Thyroid gland (tissue), 4 donors: ENCODE data around the gene DCAF12. TPM values are rescaled to one million over a fixed set of nuclear protein-coding genes. Genes with fewer than 3 reads are reported as not detected.

ENCODE experiments used
- DNase-seq, 2 donors: peaks; one replicate each; pipeline ENCODE4 v3.0.0-alpha.2; 2019
- H3K27ac ChIP-seq, 3 donors: fragments of 200-600 bp; sonication (generic); 1 replicate in 2 of 3; 2 replicates in 1 of 3; pipeline ENCODE4 v1.5.1; 2016 to 2019; ENCODE audit warnings: mild to moderate bottlenecking in 1 of 3, moderate library complexity in 1 of 3
- H3K27me3 ChIP-seq: fragments of 200-600 bp; sonication (generic); one replicate; pipeline ENCODE4 v1.5.1; 2019
- H3K36me3 ChIP-seq, 2 donors: fragments of 200-600 bp; sonication (generic); one replicate each; pipeline ENCODE4 v1.5.1; 2016 to 2019
- H3K4me1 ChIP-seq, 2 donors: fragments of 200-600 bp; sonication (generic); one replicate each; pipeline ENCODE4 v1.5.1; 2017 to 2019
- H3K4me3 ChIP-seq, 3 donors: fragments of 200-600 bp; sonication (generic); replicated peaks in 1 of 3; 1 replicate in 2 of 3; 2 replicates in 1 of 3; pipeline ENCODE4 v1.5.1; 2016; ENCODE audit warnings: mild to moderate bottlenecking in 1 of 3
- H3K9me3 ChIP-seq: fragments of 200-600 bp; sonication (generic); one replicate; pipeline ENCODE4 v1.5.1; 2017
- POLR2A ChIP-seq, 2 donors: fragments of 450-650 bp; IDR thresholded peaks; one replicate each; pipeline ENCODE4 v1.6.1; 2017; ENCODE audit warnings: antibody characterized with exemption in 2 of 2, mild to moderate bottlenecking in 2 of 2, moderate library complexity in 1 of 2
- WGBS, 2 donors: methylation state at CpG; one replicate each; pipeline ENCODE4 v1.1.5; 2017; 5-methylcytosine and 5-hydroxymethylcytosine counted together
- intact Hi-C: fragments of 100-400 bp; cut with DNase I; formaldehyde crosslinking; loops from one replicate; pipeline ENCODE4 v1.15.1; 2023
- total RNA-seq, 4 donors: library from RNA; depleted of rRNA; stranded (reverse); fragments of >200 nt; gene quantifications; one replicate each; pipeline ENCODE4 v1.2.3, GENCODE V29; 2016
- TF ChIP-seq, protein P1 (sequence below), 6 experiments: fragments of 200-600 bp in 3 of 6; fragments of 450-650 bp in 3 of 6; sonication (generic) in 3 of 6; IDR thresholded peaks; one replicate each; pipeline ENCODE4 v1.5.1; 2016 to 2019; ENCODE audit warnings: antibody characterized with exemption in 6 of 6, mild to moderate bottlenecking in 2 of 6, inconsistent platforms in 1 of 6, moderate library complexity in 1 of 6

The DCAF12 gene
- total RNA-seq, 4 donors from 2014 or later: 28.1 to 32.5 (median 31.6) TPM

DNA sequence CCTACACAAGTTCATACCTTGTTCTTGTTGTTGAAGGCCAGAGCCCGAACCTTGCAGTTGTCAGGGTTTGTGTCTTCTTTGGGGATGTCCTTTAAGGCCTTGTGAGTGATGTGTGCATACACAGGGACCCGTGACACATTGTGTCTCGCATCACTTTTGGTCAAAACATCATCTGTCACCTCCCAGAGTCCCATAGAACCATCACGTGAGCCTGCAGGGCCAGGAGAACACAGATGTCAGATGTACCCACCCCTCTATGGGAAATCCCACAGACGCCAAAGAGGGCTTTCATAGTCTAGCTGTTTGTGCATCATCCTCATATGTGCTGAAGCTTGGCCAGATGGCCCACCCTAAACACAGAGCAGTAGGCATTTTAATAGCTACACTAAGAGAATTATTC lies 28.2 kb downstream of the DCAF12 start:
- 94 to 96% methylated on average over 5 of the region's 5 CpGs for WGBS, 2 donors
- intact Hi-C loops: no loop called here
- H3K36me3 ChIP-seq: peaks cover 50 to 64% of the 10 kb centered on the region in 2 donors

DNA sequence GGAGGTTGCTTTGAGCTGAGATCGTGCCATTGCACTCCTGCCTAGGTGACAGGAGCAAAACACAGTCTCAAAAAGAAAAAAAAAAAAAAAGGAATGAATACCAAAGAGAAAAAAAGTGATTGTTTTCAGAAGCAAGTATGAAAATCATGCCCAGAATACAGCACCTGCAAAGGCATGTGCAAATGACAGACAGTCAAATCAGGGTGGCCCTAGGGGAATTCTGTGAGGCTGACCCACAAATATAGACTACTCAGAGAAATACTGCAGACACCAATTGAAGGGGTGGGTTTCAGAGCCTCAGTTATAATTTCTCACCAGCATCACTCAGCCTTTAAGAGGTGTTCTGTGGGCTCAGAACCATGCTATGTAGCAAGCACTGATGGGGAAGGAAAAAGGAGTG lies 28.6 kb downstream of the DCAF12 start:
- Histone ChIP-seq H3K27me3 (no peaks in the 10 kb centered on the region), H3K36me3 (peaks cover 50 to 64% of the 10 kb centered on the region in 2 donors), H3K27ac (no peak overlapping the region), H3K9me3 (no peaks in the 10 kb centered on the region), H3K4me1 (peaks cover 5 to 13% of the 10 kb centered on the region in 2 donors), H3K4me3 (no peak overlapping the region)
- intact Hi-C loops: no loop called here
- TF ChIP-seq, protein P1, sequence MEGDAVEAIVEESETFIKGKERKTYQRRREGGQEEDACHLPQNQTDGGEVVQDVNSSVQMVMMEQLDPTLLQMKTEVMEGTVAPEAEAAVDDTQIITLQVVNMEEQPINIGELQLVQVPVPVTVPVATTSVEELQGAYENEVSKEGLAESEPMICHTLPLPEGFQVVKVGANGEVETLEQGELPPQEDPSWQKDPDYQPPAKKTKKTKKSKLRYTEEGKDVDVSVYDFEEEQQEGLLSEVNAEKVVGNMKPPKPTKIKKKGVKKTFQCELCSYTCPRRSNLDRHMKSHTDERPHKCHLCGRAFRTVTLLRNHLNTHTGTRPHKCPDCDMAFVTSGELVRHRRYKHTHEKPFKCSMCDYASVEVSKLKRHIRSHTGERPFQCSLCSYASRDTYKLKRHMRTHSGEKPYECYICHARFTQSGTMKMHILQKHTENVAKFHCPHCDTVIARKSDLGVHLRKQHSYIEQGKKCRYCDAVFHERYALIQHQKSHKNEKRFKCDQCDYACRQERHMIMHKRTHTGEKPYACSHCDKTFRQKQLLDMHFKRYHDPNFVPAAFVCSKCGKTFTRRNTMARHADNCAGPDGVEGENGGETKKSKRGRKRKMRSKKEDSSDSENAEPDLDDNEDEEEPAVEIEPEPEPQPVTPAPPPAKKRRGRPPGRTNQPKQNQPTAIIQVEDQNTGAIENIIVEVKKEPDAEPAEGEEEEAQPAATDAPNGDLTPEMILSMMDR (IDR thresholded peaks at IDR 0.05): no peak
- no peak for TF ChIP-seq POLR2A (IDR thresholded peaks at IDR 0.05)
- no peak for DNase-seq
- WGBS, 2 donors: 59 to 73% methylated on average over 1 of the region's 1 CpG

More for the DNA sequence above, 28.2 kb downstream of the DCAF12 start:
- H3K4me1 ChIP-seq: peaks cover 5 to 13% of the 10 kb centered on the region in 2 donors
- no peak for TF ChIP-seq POLR2A (IDR thresholded peaks at IDR 0.05)
- TF ChIP-seq, protein P1 (IDR thresholded peaks at IDR 0.05): no peak
- no peaks in the 10 kb centered on the region for H3K9me3 ChIP-seq
- DNase-seq: no peak
- no peak overlapping the region for H3K4me3 ChIP-seq
- no peaks in the 10 kb centered on the region for H3K27me3 ChIP-seq
- H3K27ac ChIP-seq: no peak overlapping the region

DNA sequence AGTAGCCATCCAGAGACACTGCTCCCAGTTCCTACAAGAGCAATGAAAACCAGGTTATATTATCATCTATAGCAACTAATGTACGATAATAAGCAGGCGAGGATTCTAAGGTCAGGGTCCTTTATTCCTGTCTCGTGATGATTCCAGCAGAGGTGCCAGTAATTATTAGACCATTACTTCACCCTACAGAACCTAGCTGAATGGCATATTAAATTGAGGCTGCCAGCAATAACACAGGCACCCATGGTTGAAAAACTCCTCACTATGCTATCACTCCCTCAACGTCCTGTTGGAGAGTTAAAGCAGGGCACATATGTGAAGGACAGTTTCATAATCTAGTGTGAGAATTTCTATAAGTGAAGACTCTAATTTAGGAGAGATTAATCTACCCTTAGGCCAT lies 29.7 kb downstream of the DCAF12 start:
- intact Hi-C loops: no loop called here
- peak overlapping the region in 1 of 3 donors; percentile 51 for H3K27ac ChIP-seq

DNA sequence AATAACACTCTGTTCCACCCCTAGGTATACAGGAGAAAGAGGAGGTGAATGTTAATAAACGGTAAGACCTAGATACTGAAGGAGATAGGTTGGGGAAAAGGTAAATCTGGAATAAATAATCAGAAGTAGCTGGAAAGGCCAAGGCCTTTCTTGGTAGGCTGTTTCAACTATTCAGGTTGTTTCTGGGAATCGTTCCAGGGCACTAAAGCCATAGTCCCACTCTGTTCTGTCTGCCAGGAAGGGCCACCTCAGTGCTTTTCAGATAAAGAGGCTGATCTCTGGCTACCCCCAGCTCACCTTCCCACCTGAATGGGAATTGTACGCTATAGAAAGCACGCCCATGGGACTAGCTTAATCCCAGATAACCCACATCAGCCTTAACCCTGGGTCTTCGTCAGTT lies 32.9 kb downstream of the DCAF12 start:
- DNase-seq: peak; percentile 26 to 47
- TF ChIP-seq, protein P1 (IDR thresholded peaks at IDR 0.05): no peak
- TF ChIP-seq POLR2A (IDR thresholded peaks at IDR 0.05): no peak
- no peak overlapping the region for H3K4me3 ChIP-seq
- peaks cover 5 to 13% of the 10 kb centered on the region in 2 donors for H3K4me1 ChIP-seq
- no peaks in the 10 kb centered on the region for H3K9me3 ChIP-seq
- no peaks in the 10 kb centered on the region for H3K27me3 ChIP-seq
- intact Hi-C loops: no loop called here
- H3K36me3 ChIP-seq: peaks cover 46 to 74% of the 10 kb centered on the region in 2 donors
- 69 to 85% methylated on average over 5 of the region's 5 CpGs for WGBS, 2 donors
- H3K27ac ChIP-seq: peak overlapping the region in 1 of 3 donors; percentile 71

More for the DNA sequence above, 29.7 kb downstream of the DCAF12 start:
- DNase-seq: no peak
- H3K27me3 ChIP-seq: no peaks in the 10 kb centered on the region
- WGBS, 2 donors: 74 to 89% methylated on average over 4 of the region's 4 CpGs
- peaks cover 39 to 63% of the 10 kb centered on the region in 2 donors for H3K36me3 ChIP-seq
- H3K4me1 ChIP-seq: peaks cover 5 to 13% of the 10 kb centered on the region in 2 donors
- no peaks in the 10 kb centered on the region for H3K9me3 ChIP-seq
- no peak for TF ChIP-seq POLR2A (IDR thresholded peaks at IDR 0.05)
- TF ChIP-seq, protein P1 (IDR thresholded peaks at IDR 0.05): no peak
- no peak overlapping the region for H3K4me3 ChIP-seq

DNA sequence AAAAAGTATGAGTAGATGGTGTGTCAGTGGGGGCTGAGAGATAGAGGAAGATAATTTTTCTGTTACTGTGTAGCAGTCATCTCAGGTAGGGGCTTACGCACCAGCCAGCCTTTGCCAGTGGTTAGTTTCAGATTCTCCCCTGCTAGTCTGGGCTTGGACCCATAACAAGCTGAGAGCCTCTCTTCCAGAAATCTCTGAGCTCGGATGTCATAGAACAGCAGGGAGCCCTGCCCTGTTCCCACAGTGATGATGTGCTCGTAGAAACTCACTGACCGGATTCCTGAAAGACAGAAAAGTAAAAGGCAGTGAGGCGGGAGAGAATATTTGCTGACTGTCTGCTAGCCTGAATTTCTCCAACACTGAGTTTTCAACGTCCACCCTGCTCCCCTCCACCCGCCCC lies 37.2 kb downstream of the DCAF12 start:
- DNase-seq: no peak
- no peak overlapping the region for H3K4me3 ChIP-seq
- WGBS, 2 donors: 93 to 98% methylated on average over 7 of the region's 7 CpGs
- H3K36me3 ChIP-seq: peaks cover 56 to 68% of the 10 kb centered on the region in 2 donors
- H3K9me3 ChIP-seq: no peaks in the 10 kb centered on the region
- TF ChIP-seq POLR2A (IDR thresholded peaks at IDR 0.05): no peak
- TF ChIP-seq, protein P1 (IDR thresholded peaks at IDR 0.05): no peak
- no peaks in the 10 kb centered on the region for H3K4me1 ChIP-seq
- intact Hi-C loops: no loop called here
- no peak overlapping the region for H3K27ac ChIP-seq
- H3K27me3 ChIP-seq: no peaks in the 10 kb centered on the region
